CD4-positive, alpha-beta T cell treated with Interferon alpha-2 for 1 hour (primary cell): Measurements from ENCODE around the gene MAD1L1.

Source experiments
- DNase-seq, 2 donors: peaks; one replicate each; pipeline ENCODE4 v3.0.0-alpha.2; 2020 to 2022

Gene MAD1L1

DNA sequence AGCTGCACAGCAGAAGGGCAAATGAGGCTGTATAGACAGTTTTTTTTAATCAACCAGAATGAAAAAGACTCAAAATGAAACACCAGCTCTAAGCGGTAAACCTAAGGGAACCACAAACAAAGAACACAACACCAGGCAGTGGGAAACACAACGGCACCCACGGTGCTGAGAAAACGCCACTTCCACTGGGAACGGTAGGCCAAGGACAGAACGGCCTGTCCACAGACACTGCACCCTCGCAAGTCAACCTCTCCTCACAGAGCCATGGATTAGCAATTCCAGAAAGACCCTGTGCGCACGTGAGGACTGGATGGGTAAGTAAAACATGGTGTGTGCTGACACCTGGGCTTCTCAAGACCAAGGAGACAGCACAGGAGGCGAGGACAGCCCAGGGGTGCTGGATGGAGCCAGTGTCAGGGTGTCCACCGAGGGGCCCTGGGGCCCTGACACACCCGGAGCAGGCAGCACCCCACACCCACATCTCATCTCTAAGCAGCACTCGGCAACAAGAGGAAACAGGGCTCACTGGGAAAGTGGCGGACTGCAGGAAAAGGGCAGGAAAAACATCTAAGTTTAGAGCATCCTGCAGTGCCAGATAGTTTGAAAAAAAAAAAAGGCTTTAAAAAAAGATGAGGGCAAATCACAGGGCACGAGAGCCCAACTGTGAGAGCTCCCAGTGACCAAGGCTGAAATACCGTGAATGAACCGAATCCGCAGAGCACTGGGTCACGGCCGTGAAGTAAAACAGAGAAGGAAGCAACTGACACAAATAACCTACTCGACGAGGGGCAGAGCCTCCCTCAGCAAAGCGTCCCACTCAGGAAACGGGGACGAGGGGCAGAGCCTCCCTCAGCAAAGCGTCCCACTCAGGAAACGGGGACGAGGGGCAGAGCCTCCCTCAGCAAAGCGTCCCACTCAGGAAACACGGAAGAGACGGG lies 120.2 kb downstream of the MAD1L1 start:
- no peak for DNase-seq

DNA sequence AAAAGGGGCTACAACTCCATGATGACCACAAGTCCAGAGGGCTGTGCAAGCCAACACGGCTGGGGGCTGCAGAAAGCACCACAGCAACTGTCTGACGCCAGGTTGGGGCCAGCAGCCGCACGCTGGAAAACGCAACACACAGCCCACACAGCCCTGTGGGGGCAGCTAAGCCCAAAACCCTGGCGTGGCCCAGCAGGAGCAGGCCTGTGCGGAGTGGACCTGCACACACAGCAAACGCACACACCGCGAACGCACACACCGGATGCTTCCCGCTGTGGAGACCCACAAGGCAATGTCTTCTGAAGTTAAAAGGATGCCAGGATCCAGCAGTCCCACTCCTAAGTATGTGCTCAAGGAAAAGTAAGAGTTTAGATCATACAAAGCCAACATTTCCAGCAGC lies 121.2 kb downstream of the MAD1L1 start:
- no peak for DNase-seq

GRCh38 chr7:2110610-2111396 lies 121.9 kb downstream of the MAD1L1 start:
- DNase-seq: no peak

- DNase-seq: peak; percentile 16 to 38
Measured at GRCh38 chr7:2109936-2110609, 122.7 kb downstream of the MAD1L1 start.

- DNase-seq: no peak
Measured at GRCh38 chr7:2109251-2109872, 123.4 kb downstream of the MAD1L1 start.

DNA sequence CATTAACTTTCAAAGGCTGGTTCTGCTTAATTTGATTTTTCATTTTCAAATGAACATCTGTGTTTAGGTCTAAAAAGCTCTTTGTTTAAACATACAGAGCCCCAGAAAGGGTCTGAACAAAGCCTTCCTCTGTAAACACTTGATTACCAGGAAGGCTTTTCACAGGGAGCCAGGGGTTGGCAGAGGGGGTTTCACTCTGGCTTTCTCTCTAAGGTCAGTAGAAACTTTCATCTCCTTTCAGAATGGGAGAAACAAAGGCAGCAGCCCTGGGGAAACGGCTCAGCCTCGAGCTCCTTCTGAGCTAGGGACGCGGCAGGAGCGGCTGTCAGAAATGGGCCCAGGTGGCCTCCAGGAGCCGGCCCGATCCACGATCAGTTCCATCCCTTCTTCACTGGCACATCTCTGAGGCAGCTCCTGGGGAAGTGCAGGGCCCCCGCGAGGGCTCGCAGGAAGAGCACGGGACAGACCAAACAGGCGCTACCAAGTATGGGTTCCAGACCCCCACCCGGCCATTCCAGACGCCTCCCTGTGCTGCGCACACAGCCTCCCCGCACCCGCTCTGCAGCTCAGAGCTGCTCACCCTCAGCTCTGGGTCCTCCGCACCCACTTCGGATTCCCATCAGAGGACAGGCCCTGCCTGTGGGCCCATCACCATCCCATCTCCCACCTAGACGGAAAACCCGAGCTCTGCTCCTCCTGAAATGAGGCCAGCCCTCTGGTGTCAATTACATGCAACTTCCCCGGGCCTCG lies 124.1 kb downstream of the MAD1L1 start:
- no peak for DNase-seq

DNA sequence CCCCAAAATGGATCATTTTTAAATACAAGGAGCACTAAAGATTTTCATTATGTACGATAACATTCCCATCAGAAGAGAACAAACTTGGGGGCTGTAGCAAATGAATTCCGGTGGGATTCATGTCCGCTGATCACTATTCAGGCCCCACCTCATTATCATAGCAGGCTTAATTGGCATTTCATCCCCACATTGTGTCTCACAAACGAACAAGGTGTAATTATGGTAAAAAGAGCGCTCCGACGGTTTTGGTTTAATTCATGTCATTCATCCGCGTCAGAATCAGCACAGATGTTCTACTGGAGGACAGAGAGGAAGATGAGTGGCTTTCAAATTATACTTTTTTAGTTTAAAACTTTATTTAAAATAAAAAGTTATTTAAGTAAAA lies 124.7 kb downstream of the MAD1L1 start:
- no peak for DNase-seq

GRCh38 chr7:2107386-2108070 lies 125.2 kb downstream of the MAD1L1 start:
- DNase-seq: no peak

- no peak for DNase-seq
Measured at GRCh38 chr7:2106924-2107323, 125.8 kb downstream of the MAD1L1 start.

DNA sequence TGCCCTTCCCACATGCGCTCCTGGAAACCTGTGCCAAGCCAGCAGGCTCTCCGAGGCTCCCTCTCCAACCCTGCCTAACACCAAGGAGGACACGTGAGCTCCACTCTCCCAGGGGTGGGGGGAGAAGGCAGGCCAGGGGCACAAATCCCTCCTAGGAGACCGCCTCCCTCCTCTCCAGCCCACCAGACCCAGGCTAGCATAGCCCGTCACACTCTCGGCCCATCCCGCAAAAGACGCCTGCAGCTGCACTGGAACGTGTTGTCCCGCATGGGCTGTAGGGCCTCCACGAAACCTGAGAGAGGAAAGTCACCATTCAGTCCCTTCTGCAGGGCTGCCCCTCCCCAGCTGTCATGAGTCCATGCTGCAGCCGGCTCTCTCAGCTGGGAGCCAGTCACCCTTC lies 126.3 kb downstream of the MAD1L1 start:
- DNase-seq: no peak

GRCh38 chr7:2105917-2106316 lies 126.8 kb downstream of the MAD1L1 start:
- no peak for DNase-seq

GRCh38 chr7:2105280-2105679 lies 127.5 kb downstream of the MAD1L1 start:
- no peak for DNase-seq

DNA sequence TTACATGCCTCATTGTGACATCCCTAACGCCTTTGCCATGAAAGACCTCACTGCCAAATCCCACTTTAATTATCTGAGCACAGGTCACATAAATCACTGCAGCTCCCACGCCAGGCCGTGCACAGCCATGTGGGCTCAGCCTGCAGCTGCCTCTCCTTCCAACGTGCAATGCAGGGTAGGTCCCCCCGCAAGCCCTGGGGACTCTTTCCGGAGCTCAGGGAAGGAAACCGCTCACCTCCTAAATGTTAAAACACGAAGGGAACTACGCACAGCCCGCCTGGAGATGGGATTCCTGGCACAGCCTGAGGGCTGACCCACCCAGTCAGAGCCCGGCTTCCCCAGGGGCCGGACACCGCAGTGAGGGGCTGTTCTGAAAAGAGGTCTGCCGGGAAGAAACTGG lies 128.0 kb downstream of the MAD1L1 start:
- no peak for DNase-seq

GRCh38 chr7:2104107-2104710 lies 128.5 kb downstream of the MAD1L1 start:
- DNase-seq: peak; percentile 68 to 78

DNA sequence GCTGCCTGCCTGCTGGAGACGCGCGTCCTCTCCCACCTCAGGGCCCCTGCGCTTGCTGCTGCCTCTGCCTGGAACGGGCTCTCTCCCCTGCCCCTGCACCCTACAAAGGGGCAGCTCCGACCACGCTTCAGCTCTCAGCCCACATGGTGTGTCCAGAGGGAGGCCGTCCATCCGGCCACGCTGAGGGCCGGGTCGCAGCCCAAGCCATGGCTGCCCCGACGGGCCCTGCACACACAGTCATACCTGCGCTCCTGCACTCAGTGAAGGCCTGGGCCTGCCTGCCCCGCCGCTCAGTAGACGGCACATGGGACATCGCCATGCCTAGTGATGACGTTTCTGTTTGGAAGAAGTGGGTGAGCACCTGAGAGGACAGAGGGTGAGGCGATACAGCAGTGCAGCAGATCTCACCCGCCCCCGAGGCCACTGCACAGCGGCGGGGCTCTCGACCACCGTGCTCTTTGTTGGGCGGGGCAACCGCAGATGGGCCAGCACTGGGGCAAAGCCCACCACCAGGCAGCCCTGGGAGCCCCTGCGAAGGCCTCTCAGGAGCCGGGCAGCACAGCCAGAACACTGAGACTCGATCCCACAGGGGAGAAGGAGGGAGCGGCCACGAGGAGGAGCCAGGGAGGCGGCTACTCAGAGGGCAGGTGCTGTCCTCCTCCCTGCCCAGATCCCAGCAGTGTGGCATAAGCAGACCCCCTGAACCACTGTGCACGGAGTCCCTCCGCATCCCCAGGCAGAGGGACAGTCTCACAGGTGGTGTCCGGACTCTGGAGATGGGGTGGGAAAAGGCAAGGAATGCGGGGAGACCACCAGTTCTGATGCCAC lies 129.5 kb downstream of the MAD1L1 start:
- DNase-seq: no peak

DNA sequence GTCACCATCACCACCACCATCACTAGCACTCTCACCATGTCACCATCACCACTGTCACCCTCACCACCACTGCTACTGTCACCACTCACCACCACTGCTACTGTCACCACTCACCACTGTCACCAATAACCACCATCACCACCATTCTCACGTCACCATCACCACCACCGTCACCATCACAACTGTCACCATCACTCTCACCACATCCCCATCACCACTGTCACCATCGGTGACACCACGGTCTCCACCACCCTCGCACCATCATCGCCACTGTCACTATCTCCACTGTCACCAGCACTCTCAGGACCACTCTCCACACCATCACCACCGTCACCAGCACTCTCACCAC lies 130.4 kb downstream of the MAD1L1 start:
- peak; percentile 14 to 45 for DNase-seq

- DNase-seq: no peak
Measured at GRCh38 chr7:2101630-2102374, 130.9 kb downstream of the MAD1L1 start.

- peak in 1 of 2 donors; percentile 70 for DNase-seq
Measured at GRCh38 chr7:2100278-2101208, 132.2 kb downstream of the MAD1L1 start.
